Type B pancreatic cell (in vitro differentiated cells): ENCODE measurements around the gene WHAMM. TPM values are rescaled to one million over a fixed set of nuclear protein-coding genes. Genes with fewer than 3 reads are reported as not detected.

Experiments
- DNase-seq: peaks from one replicate; pipeline ENCODE4 v3.0.0; 2021; ENCODE audit warnings: mixed read lengths; ENCODE audit not compliant: unreplicated experiment; ENCODE audit errors: extremely low spot score
- H3K27ac Mint-ChIP-seq: 2 replicates; pipeline ENCODE4 v1.8.0; 2021; ENCODE audit warnings: mild to moderate bottlenecking, mixed read lengths
- H3K27me3 Mint-ChIP-seq: 2 replicates; pipeline ENCODE4 v1.8.0; 2021; ENCODE audit warnings: mixed read lengths
- H3K36me3 Mint-ChIP-seq: 2 replicates; pipeline ENCODE4 v1.8.0; 2021; ENCODE audit warnings: mixed read lengths
- H3K4me1 Mint-ChIP-seq: one replicate; pipeline ENCODE4 v1.8.0; 2021; ENCODE audit warnings: mixed read lengths; ENCODE audit not compliant: unreplicated experiment
- H3K4me3 Mint-ChIP-seq: 2 replicates; pipeline ENCODE4 v1.8.0; 2021; ENCODE audit warnings: mild to moderate bottlenecking, mixed read lengths
- H3K9me3 Mint-ChIP-seq: 2 replicates; pipeline ENCODE4 v1.8.0; 2021; ENCODE audit warnings: mixed read lengths
- total RNA-seq: library from RNA; stranded (reverse); gene quantifications from 2 replicates; pipeline ENCODE4 v1.2.1, GENCODE V29; 2021; ENCODE audit warnings: low replicate concordance
- TF ChIP-seq, protein P1 (sequence below): fragments of 200-600 bp; sonication (generic); conservative IDR thresholded peaks from 2 replicates; pipeline ENCODE4 v1.5.0; 2021; ENCODE audit warnings: antibody characterized with exemption, mild to moderate bottlenecking

Gene WHAMM
- total RNA-seq, 1 donor from 2014 or later: 9.0 TPM

- H3K4me3 Mint-ChIP-seq: no peak overlapping the region
- no peaks in the 10 kb centered on the region for H3K4me1 Mint-ChIP-seq
- no peak overlapping the region for H3K27ac Mint-ChIP-seq
- peaks cover 5% of the 10 kb centered on the region for H3K36me3 Mint-ChIP-seq
- no peaks in the 10 kb centered on the region for H3K9me3 Mint-ChIP-seq
- TF ChIP-seq, protein P1, sequence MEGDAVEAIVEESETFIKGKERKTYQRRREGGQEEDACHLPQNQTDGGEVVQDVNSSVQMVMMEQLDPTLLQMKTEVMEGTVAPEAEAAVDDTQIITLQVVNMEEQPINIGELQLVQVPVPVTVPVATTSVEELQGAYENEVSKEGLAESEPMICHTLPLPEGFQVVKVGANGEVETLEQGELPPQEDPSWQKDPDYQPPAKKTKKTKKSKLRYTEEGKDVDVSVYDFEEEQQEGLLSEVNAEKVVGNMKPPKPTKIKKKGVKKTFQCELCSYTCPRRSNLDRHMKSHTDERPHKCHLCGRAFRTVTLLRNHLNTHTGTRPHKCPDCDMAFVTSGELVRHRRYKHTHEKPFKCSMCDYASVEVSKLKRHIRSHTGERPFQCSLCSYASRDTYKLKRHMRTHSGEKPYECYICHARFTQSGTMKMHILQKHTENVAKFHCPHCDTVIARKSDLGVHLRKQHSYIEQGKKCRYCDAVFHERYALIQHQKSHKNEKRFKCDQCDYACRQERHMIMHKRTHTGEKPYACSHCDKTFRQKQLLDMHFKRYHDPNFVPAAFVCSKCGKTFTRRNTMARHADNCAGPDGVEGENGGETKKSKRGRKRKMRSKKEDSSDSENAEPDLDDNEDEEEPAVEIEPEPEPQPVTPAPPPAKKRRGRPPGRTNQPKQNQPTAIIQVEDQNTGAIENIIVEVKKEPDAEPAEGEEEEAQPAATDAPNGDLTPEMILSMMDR: no peak
- no peak for DNase-seq
- H3K27me3 Mint-ChIP-seq: no peaks in the 10 kb centered on the region
These were observed 42.1 kb upstream of the WHAMM start for GRCh38 chr15:82767163-82767829.

DNA sequence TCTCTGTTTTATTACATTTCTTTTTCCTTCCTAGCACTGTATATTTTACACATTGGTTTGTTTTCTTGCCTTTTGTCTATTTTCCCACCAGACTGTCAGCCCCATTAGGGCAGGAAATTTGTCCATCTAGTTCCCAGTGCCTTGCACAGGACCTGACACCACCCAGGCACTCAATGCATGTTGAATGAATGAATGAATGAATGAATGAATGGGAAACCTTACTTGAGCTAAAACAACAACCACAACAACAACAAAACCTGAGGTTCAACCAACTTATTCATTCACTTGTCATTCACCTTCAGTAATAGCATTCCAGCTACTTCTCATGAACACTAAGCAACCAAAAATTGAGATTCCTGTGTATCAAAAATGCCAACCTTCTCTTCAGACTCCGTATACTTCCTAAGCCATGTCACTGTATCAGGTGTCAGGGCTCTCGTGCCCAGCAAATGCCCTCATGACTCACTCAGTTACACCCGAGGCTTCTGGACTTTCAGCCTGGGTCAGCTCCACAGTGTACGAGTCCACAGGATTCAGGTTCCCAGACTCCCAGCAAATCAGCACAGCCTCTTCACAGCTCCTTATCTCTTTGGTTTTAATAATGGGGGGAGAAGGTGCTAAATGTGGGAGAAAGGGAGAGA, 40.9 kb upstream of the WHAMM start:
- no peak for DNase-seq
- Mint-ChIP-seq H3K4me3 (no peak overlapping the region), H3K4me1 (no peaks in the 10 kb centered on the region), H3K27ac (no peak overlapping the region), H3K9me3 (no peaks in the 10 kb centered on the region), H3K27me3 (no peaks in the 10 kb centered on the region), H3K36me3 (peaks cover 5% of the 10 kb centered on the region)
- TF ChIP-seq, protein P1: no peak

- DNase-seq: no peak
- no peaks in the 10 kb centered on the region for H3K9me3 Mint-ChIP-seq
- H3K27ac Mint-ChIP-seq: no peak overlapping the region
- no peak overlapping the region for H3K4me3 Mint-ChIP-seq
- H3K4me1 Mint-ChIP-seq: no peaks in the 10 kb centered on the region
- H3K36me3 Mint-ChIP-seq: peaks cover 2% of the 10 kb centered on the region
- H3K27me3 Mint-ChIP-seq: no peaks in the 10 kb centered on the region
- TF ChIP-seq, protein P1: no peak
These were observed 37.4 kb upstream of the WHAMM start for GRCh38 chr15:82771789-82772607.

GRCh38 chr15:82774496-82774895, 34.9 kb upstream of the WHAMM start:
- H3K9me3 Mint-ChIP-seq: no peaks in the 10 kb centered on the region
- no peak overlapping the region for H3K4me3 Mint-ChIP-seq
- H3K27ac Mint-ChIP-seq: no peak overlapping the region
- H3K36me3 Mint-ChIP-seq: no peaks in the 10 kb centered on the region
- no peaks in the 10 kb centered on the region for H3K27me3 Mint-ChIP-seq
- H3K4me1 Mint-ChIP-seq: no peaks in the 10 kb centered on the region
- TF ChIP-seq, protein P1: no peak
- DNase-seq: no peak

GRCh38 chr15:82778755-82779154, 30.7 kb upstream of the WHAMM start:
- H3K9me3 Mint-ChIP-seq: no peaks in the 10 kb centered on the region
- no peaks in the 10 kb centered on the region for H3K36me3 Mint-ChIP-seq
- TF ChIP-seq, protein P1: no peak
- no peak overlapping the region for H3K27ac Mint-ChIP-seq
- no peak for DNase-seq
- no peaks in the 10 kb centered on the region for H3K4me1 Mint-ChIP-seq
- H3K4me3 Mint-ChIP-seq: no peak overlapping the region
- H3K27me3 Mint-ChIP-seq: no peaks in the 10 kb centered on the region
